Naive thymus-derived CD4-positive, alpha-beta T cell (primary cell): ENCODE data around the gene IPCEF1. TPM values are rescaled to one million over a fixed set of nuclear protein-coding genes. Genes with fewer than 3 reads are reported as not detected.

ENCODE experiments used
- ATAC-seq: fragments of 150-1000 bp; cut with Tn5 transposase; 2 replicates; pipeline ENCODE4 v1.10.0; 2021; ENCODE audit warnings: mild to moderate bottlenecking, moderate library complexity
- CTCF ChIA-PET: fragments of 350-600 bp; sonication (Branson Sonifier 250); formaldehyde crosslinking; loops from one replicate; lab custom pipeline; 2021; ENCODE audit warnings: antibody characterized with exemption; lab: Charles Lee
- POLR2A ChIA-PET: fragments of 350-600 bp; sonication (Branson Sonifier 250); formaldehyde crosslinking; loops from one replicate; lab custom pipeline; 2021; ENCODE audit warnings: antibody characterized with exemption, inconsistent platforms; lab: Charles Lee
- DNase-seq, 9 donors: peaks; one replicate each; pipeline versions ENCODE4 v3.0.0 to v3.0.0-alpha.2; 2020 to 2022; ENCODE audit warnings: mixed read lengths in 1 of 9
- H3K27ac ChIP-seq: one replicate; pipeline ENCODE4 v1.7.0; 2013; ENCODE audit warnings: mild to moderate bottlenecking, low read depth, low read length, moderate library complexity
- H3K27me3 ChIP-seq, 2 donors: one replicate each; pipeline ENCODE4 v1.7.0; 2013; ENCODE audit warnings: low read length in 2 of 2, mild to moderate bottlenecking in 2 of 2, moderate library complexity in 2 of 2; ENCODE audit not compliant: control insufficient read depth in 2 of 2, insufficient read depth in 2 of 2
- H3K36me3 ChIP-seq, 3 experiments: 1 replicate in 2 of 3; 2 replicates in 1 of 3; pipeline ENCODE4 v1.7.0; 2013; ENCODE audit warnings: low read length in 3 of 3, mild to moderate bottlenecking in 3 of 3, moderate library complexity in 1 of 3; ENCODE audit not compliant: insufficient read depth in 3 of 3, control insufficient read depth in 2 of 3
- H3K4me1 ChIP-seq, 2 donors: one replicate each; pipeline ENCODE4 v1.7.0; 2013; ENCODE audit warnings: low read length in 2 of 2, mild to moderate bottlenecking in 2 of 2, moderate library complexity in 1 of 2; ENCODE audit not compliant: control insufficient read depth in 2 of 2, insufficient read depth in 2 of 2
- H3K4me3 ChIP-seq: 2 replicates; pipeline ENCODE4 v1.7.0; 2013; ENCODE audit warnings: mild to moderate bottlenecking, low read length
- H3K9me3 ChIP-seq, 3 experiments: 1 replicate in 2 of 3; 2 replicates in 1 of 3; pipeline ENCODE4 v1.7.0; 2013; ENCODE audit warnings: low read length in 3 of 3; ENCODE audit not compliant: control insufficient read depth in 2 of 3
- H3K27ac Mint-ChIP-seq, 9 donors: one replicate each; pipeline ENCODE4 v1.8.0; 2020 to 2022; ENCODE audit warnings: mixed read lengths in 9 of 9, mild to moderate bottlenecking in 8 of 9, moderate library complexity in 5 of 9, inconsistent platforms in 2 of 9
- H3K27me3 Mint-ChIP-seq, 5 donors: one replicate each; pipeline ENCODE4 v1.8.0; 2021 to 2022; ENCODE audit warnings: mixed read lengths in 5 of 5, mild to moderate bottlenecking in 1 of 5
- H3K36me3 Mint-ChIP-seq, 5 donors: one replicate each; pipeline ENCODE4 v1.8.0; 2020 to 2022; ENCODE audit warnings: mixed read lengths in 5 of 5, mild to moderate bottlenecking in 3 of 5, inconsistent platforms in 1 of 5
- H3K4me1 Mint-ChIP-seq, 7 donors: one replicate each; pipeline ENCODE4 v1.8.0; 2020 to 2022; ENCODE audit warnings: mixed read lengths in 7 of 7, mild to moderate bottlenecking in 3 of 7, inconsistent platforms in 1 of 7
- H3K4me3 Mint-ChIP-seq, 10 donors: one replicate each; pipeline ENCODE4 v1.8.0; 2020 to 2022; ENCODE audit warnings: mild to moderate bottlenecking in 10 of 10, mixed read lengths in 10 of 10, moderate library complexity in 6 of 10, inconsistent platforms in 2 of 10
- H3K9me3 Mint-ChIP-seq, 11 donors: one replicate each; pipeline ENCODE4 v1.8.0; 2020 to 2022; ENCODE audit warnings: mixed read lengths in 11 of 11, mild to moderate bottlenecking in 4 of 11, inconsistent platforms in 1 of 11, moderate library complexity in 1 of 11
- intact Hi-C, 2 donors: fragments of 100-400 bp; cut with micrococcal nuclease; formaldehyde crosslinking; loops; one replicate each; pipeline ENCODE4 v1.15.1; 2023
- polyA plus RNA-seq, 2 donors: library from polyadenylated mRNA; unstranded; fragments of 300-500 nt; fragmentation: Illumina TruSeq; gene quantifications; one replicate each; pipeline ENCODE4 v1.2.3, GENCODE V29; 2021
- total RNA-seq, 6 experiments: library from RNA in 5 of 6; stranded (reverse) in 5 of 6; gene quantifications; 1 replicate in 5 of 6; 2 replicates in 1 of 6; pipeline ENCODE4 v1.2.3 and lab custom pipeline; 2021 to 2026

IPCEF1 gene
- total and polyA plus RNA-seq, 7 experiments from 2014 or later: 12.0 to 122 (median 99.7) TPM

- Histone ChIP-seq H3K36me3 (no peaks in the 10 kb centered on the region), H3K27me3 (no peaks in the 10 kb centered on the region), H3K27ac (no peak overlapping the region), H3K4me1 (peaks cover 0 to 6% of the 10 kb centered on the region in 2 donors), H3K4me3 (no peak overlapping the region), H3K9me3 (no peaks in the 10 kb centered on the region)
- ATAC-seq: no peak
- ChIA-PET POLR2A (no interaction called here), CTCF (no interaction called here)
- no peak overlapping the region for H3K4me3 Mint-ChIP-seq
- DNase-seq: no peak
- no peaks in the 10 kb centered on the region for H3K36me3 Mint-ChIP-seq
- peaks cover 0 to 8% (median 7%) of the 10 kb centered on the region in 7 donors for H3K4me1 Mint-ChIP-seq
- peak overlapping the region in 1 of 9 donors; percentile 51 for H3K27ac Mint-ChIP-seq
- H3K27me3 Mint-ChIP-seq: peaks cover 0 to 6% (median 0%) of the 10 kb centered on the region in 5 donors
- intact Hi-C loops: no loop called here
- H3K9me3 Mint-ChIP-seq: no peaks in the 10 kb centered on the region
Observed at GRCh38 chr6:154301086-154301625, 55.4 kb downstream of the IPCEF1 start.

- Mint-ChIP-seq H3K36me3 (no peaks in the 10 kb centered on the region), H3K27me3 (no peaks in the 10 kb centered on the region), H3K9me3 (no peaks in the 10 kb centered on the region), H3K4me3 (no peak overlapping the region), H3K4me1 (peaks cover 0 to 8% (median 7%) of the 10 kb centered on the region in 7 donors), H3K27ac (no peak overlapping the region)
- Histone ChIP-seq H3K27ac (no peak overlapping the region), H3K9me3 (no peaks in the 10 kb centered on the region), H3K27me3 (no peaks in the 10 kb centered on the region), H3K4me3 (no peak overlapping the region), H3K36me3 (no peaks in the 10 kb centered on the region), H3K4me1 (peaks cover 0 to 6% of the 10 kb centered on the region in 2 donors)
- intact Hi-C loops: no loop called here
- POLR2A ChIA-PET: no interaction called here
- CTCF ChIA-PET: no interaction called here
- no peak for ATAC-seq
- DNase-seq: no peak
Observed at GRCh38 chr6:154298297-154298696, 58.3 kb downstream of the IPCEF1 start.

- Histone ChIP-seq H3K27me3 (no peaks in the 10 kb centered on the region), H3K9me3 (no peaks in the 10 kb centered on the region), H3K4me3 (no peak overlapping the region), H3K27ac (no peak overlapping the region), H3K4me1 (peaks cover 0 to 6% of the 10 kb centered on the region in 2 donors), H3K36me3 (no peaks in the 10 kb centered on the region)
- no peak for ATAC-seq
- POLR2A ChIA-PET: no interaction called here
- H3K27me3 Mint-ChIP-seq: no peaks in the 10 kb centered on the region
- no peaks in the 10 kb centered on the region for H3K36me3 Mint-ChIP-seq
- no peak overlapping the region for H3K27ac Mint-ChIP-seq
- peaks cover 0 to 8% (median 7%) of the 10 kb centered on the region in 7 donors for H3K4me1 Mint-ChIP-seq
- intact Hi-C loops: no loop called here
- no peak for DNase-seq
- CTCF ChIA-PET: no interaction called here
- no peaks in the 10 kb centered on the region for H3K9me3 Mint-ChIP-seq
- no peak overlapping the region for H3K4me3 Mint-ChIP-seq
Observed at GRCh38 chr6:154297721-154298120, 58.9 kb downstream of the IPCEF1 start.

GRCh38 chr6:154297210-154297609, 59.4 kb downstream of the IPCEF1 start:
- Histone ChIP-seq H3K4me3 (no peak overlapping the region), H3K27me3 (no peaks in the 10 kb centered on the region), H3K9me3 (no peaks in the 10 kb centered on the region), H3K4me1 (peaks cover 0 to 5% of the 10 kb centered on the region in 2 donors), H3K27ac (no peak overlapping the region), H3K36me3 (no peaks in the 10 kb centered on the region)
- intact Hi-C loops: no loop called here
- Mint-ChIP-seq H3K9me3 (no peaks in the 10 kb centered on the region), H3K4me1 (peaks cover 0 to 6% (median 5%) of the 10 kb centered on the region in 7 donors), H3K36me3 (no peaks in the 10 kb centered on the region), H3K27ac (no peak overlapping the region), H3K27me3 (no peaks in the 10 kb centered on the region), H3K4me3 (no peak overlapping the region)
- ATAC-seq (no peak), DNase-seq (no peak)
- ChIA-PET CTCF (no interaction called here), POLR2A (no interaction called here)

- intact Hi-C loops: no loop called here
- ChIA-PET POLR2A (no interaction called here), CTCF (no interaction called here)
- Histone ChIP-seq H3K27ac (no peak overlapping the region), H3K27me3 (no peaks in the 10 kb centered on the region), H3K4me1 (no peaks in the 10 kb centered on the region), H3K4me3 (no peak overlapping the region), H3K36me3 (no peaks in the 10 kb centered on the region), H3K9me3 (no peaks in the 10 kb centered on the region)
- H3K27me3 Mint-ChIP-seq: no peaks in the 10 kb centered on the region
- no peak for ATAC-seq
- no peaks in the 10 kb centered on the region for H3K9me3 Mint-ChIP-seq
- H3K27ac Mint-ChIP-seq: no peak overlapping the region
- no peak for DNase-seq
- no peaks in the 10 kb centered on the region for H3K36me3 Mint-ChIP-seq
- no peaks in the 10 kb centered on the region for H3K4me1 Mint-ChIP-seq
- no peak overlapping the region for H3K4me3 Mint-ChIP-seq
Observed at GRCh38 chr6:154295733-154296132, 60.9 kb downstream of the IPCEF1 start.

GRCh38 chr6:154292855-154293519, 63.6 kb downstream of the IPCEF1 start:
- Histone ChIP-seq H3K36me3 (no peaks in the 10 kb centered on the region), H3K9me3 (no peaks in the 10 kb centered on the region), H3K4me3 (no peak overlapping the region), H3K27me3 (no peaks in the 10 kb centered on the region), H3K27ac (no peak overlapping the region), H3K4me1 (no peaks in the 10 kb centered on the region)
- Mint-ChIP-seq H3K36me3 (peaks cover 0 to 6% (median 0%) of the 10 kb centered on the region in 5 donors), H3K4me3 (no peak overlapping the region), H3K27ac (no peak overlapping the region), H3K4me1 (no peaks in the 10 kb centered on the region), H3K27me3 (no peaks in the 10 kb centered on the region), H3K9me3 (peaks cover 0 to 2% (median 0%) of the 10 kb centered on the region in 11 donors)
- ChIA-PET CTCF (no interaction called here), POLR2A (no interaction called here)
- no peak for ATAC-seq
- DNase-seq: no peak
- intact Hi-C loops: no loop called here

GRCh38 chr6:154292066-154292465, 64.5 kb downstream of the IPCEF1 start:
- ChIA-PET CTCF (no interaction called here), POLR2A (no interaction called here)
- H3K27me3 ChIP-seq: no peaks in the 10 kb centered on the region
- H3K27ac ChIP-seq: no peak overlapping the region
- no peak overlapping the region for H3K4me3 ChIP-seq
- peaks cover 0 to 2% (median 0%) of the 10 kb centered on the region in 11 donors for H3K9me3 Mint-ChIP-seq
- no peaks in the 10 kb centered on the region for H3K36me3 ChIP-seq
- no peak overlapping the region for H3K4me3 Mint-ChIP-seq
- H3K4me1 ChIP-seq: no peaks in the 10 kb centered on the region
- DNase-seq: no peak
- H3K36me3 Mint-ChIP-seq: peaks cover 0 to 6% (median 0%) of the 10 kb centered on the region in 5 donors
- no peak overlapping the region for H3K27ac Mint-ChIP-seq
- peaks cover 0 to 5% (median 0%) of the 10 kb centered on the region in 5 donors for H3K27me3 Mint-ChIP-seq
- no peak for ATAC-seq
- H3K9me3 ChIP-seq: no peaks in the 10 kb centered on the region
- intact Hi-C loops: no loop called here
- peaks cover 0 to under 1% (median 0%) of the 10 kb centered on the region in 7 donors for H3K4me1 Mint-ChIP-seq
